ENCODE data around the gene BBLN.

- TF ChIP-seq GATA3 (IDR thresholded peaks at IDR 0.05; ENCODE audit: low read depth, low read length) (no peak), GATA2 (IDR thresholded peaks at IDR 0.05; ENCODE audit: low read depth, low read length) (no peak)
These were observed 38.6 kb upstream of the BBLN start for GRCh38 chr9:128121466-128121810.

Measured in SH-SY5Y (cell line).